ENCODE measurements around the gene NCKAP1.

Gene NCKAP1

GRCh38 chr2:183024339-183025095 is 13.7 kb downstream of the NCKAP1 start:
- no peak for TF ChIP-seq CTCF (IDR thresholded peaks at IDR 0.05)

- no peak for TF ChIP-seq CTCF (IDR thresholded peaks at IDR 0.05)
These were observed 15.5 kb downstream of the NCKAP1 start for GRCh38 chr2:183022711-183023110.

GRCh38 chr2:183021613-183022012 is 16.6 kb downstream of the NCKAP1 start:
- TF ChIP-seq CTCF (IDR thresholded peaks at IDR 0.05) = no peak

GRCh38 chr2:183019718-183020442 is 18.4 kb downstream of the NCKAP1 start:
- TF ChIP-seq CTCF (IDR thresholded peaks at IDR 0.05) = no peak

GRCh38 chr2:183014005-183014404 is 24.3 kb downstream of the NCKAP1 start:
- no peak for TF ChIP-seq CTCF (IDR thresholded peaks at IDR 0.05)

GRCh38 chr2:183011743-183012142 is 26.5 kb downstream of the NCKAP1 start:
- no peak for TF ChIP-seq CTCF (IDR thresholded peaks at IDR 0.05)

GRCh38 chr2:183010112-183010511 is 28.1 kb downstream of the NCKAP1 start:
- TF ChIP-seq CTCF (IDR thresholded peaks at IDR 0.05) = no peak

Measured in LNCAP (cell line).